Heart left ventricle (tissue), 13 donors: Measurements from ENCODE around the gene FAM163A.

ENCODE experiments used
- POLR2A ChIP-seq, 2 donors: fragments of 450-650 bp; IDR thresholded peaks; one replicate each; pipeline ENCODE4 v1.6.1; 2017; ENCODE audit warnings: antibody characterized with exemption in 2 of 2, mild to moderate bottlenecking in 2 of 2, moderate library complexity in 2 of 2
- TF ChIP-seq, protein P1 (sequence below), 12 donors: fragments of 200-600 bp; sonication (generic) in 4 of 12; IDR thresholded peaks; one replicate each; pipeline versions ENCODE4 v1.5.0 to v1.8.0; 2018 to 2022; ENCODE audit warnings: antibody characterized with exemption in 12 of 12, mild to moderate bottlenecking in 5 of 12
- donor health status: ischemic (EF 13 %, LVEDD 7.1; RV severe dilation, severe dysfunction).
- donor health status: DM: no; HTN: yes; CAD: no.
- donor health status: DM: no; HTN: no; CAD: no.
- donor health status: ischemic (EF 25% LVEDD 6.9; RV normal size, moderate dysfunction).
- donor health status: ischemic (EF 25% LVEDD 5.7; RV mildly dilated, moderate dysfunction).
- donor health status: ischemic (EF 35%, LVEDD 5.7; RV mildly dilated, moderate dysfunction).
- donor health status: nonischemic (EF 11% LVEDD 7.7; RV severe dilation, severe dysfunction).
- donor health status: DM: yes; HTN: yes; CAD: no.
- donor health status: PGD.
- donor health status: ischemic (EF 29% LVEDD 5.4; RV normal size, mild dysfunction).
- donor health status: nonischemic (EF 23%, LVEDD 6.1; RV moderate dilation, normal function).

GRCh38 chr1:179708434-179709195 is 34.5 kb upstream of the FAM163A start:
- TF ChIP-seq, protein P1, sequence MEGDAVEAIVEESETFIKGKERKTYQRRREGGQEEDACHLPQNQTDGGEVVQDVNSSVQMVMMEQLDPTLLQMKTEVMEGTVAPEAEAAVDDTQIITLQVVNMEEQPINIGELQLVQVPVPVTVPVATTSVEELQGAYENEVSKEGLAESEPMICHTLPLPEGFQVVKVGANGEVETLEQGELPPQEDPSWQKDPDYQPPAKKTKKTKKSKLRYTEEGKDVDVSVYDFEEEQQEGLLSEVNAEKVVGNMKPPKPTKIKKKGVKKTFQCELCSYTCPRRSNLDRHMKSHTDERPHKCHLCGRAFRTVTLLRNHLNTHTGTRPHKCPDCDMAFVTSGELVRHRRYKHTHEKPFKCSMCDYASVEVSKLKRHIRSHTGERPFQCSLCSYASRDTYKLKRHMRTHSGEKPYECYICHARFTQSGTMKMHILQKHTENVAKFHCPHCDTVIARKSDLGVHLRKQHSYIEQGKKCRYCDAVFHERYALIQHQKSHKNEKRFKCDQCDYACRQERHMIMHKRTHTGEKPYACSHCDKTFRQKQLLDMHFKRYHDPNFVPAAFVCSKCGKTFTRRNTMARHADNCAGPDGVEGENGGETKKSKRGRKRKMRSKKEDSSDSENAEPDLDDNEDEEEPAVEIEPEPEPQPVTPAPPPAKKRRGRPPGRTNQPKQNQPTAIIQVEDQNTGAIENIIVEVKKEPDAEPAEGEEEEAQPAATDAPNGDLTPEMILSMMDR (IDR thresholded peaks at IDR 0.05): no peak
- no peak for TF ChIP-seq POLR2A (IDR thresholded peaks at IDR 0.05)
